Activated CD4-positive, alpha-beta T cell treated with anti-CD3 and anti-CD28 coated beads, Interleukin-2, amount 10 ng/mL, durations not matched to agents 7 days and 5 days (primary cell): ENCODE measurements around the gene STXBP6. TPM values are rescaled to one million over a fixed set of nuclear protein-coding genes. Genes with fewer than 3 reads are reported as not detected.
"Not testable (repeated sequence)": the region's sequence is repeated elsewhere in the genome, so short reads cannot be mapped to it uniquely, and the experiment has no call there.

Experiments
- CTCF ChIA-PET: fragments of 350-600 bp; sonication (Branson Sonifier 250); formaldehyde crosslinking; loops from one replicate; lab custom pipeline; 2021; ENCODE audit warnings: antibody characterized with exemption; lab: Charles Lee
- POLR2A ChIA-PET: fragments of 350-600 bp; sonication (Branson Sonifier 250); formaldehyde crosslinking; loops from one replicate; lab custom pipeline; 2021; ENCODE audit warnings: antibody characterized with exemption; lab: Charles Lee
- DNase-seq: peaks from one replicate; pipeline ENCODE4 v3.0.0-alpha.2; 2020
- H3K27ac Mint-ChIP-seq: one replicate; pipeline ENCODE4 v1.8.0; 2021; ENCODE audit warnings: mild to moderate bottlenecking, moderate library complexity, mixed read lengths
- H3K27me3 Mint-ChIP-seq: one replicate; pipeline ENCODE4 v1.8.0; 2021; ENCODE audit warnings: mixed read lengths
- H3K36me3 Mint-ChIP-seq: one replicate; pipeline ENCODE4 v1.8.0; 2021; ENCODE audit warnings: low read depth, mixed read lengths
- H3K4me1 Mint-ChIP-seq: one replicate; pipeline ENCODE4 v1.8.0; 2021; ENCODE audit warnings: mixed read lengths
- H3K4me3 Mint-ChIP-seq: one replicate; pipeline ENCODE4 v1.8.0; 2021; ENCODE audit warnings: mild to moderate bottlenecking, moderate library complexity, mixed read lengths
- H3K9me3 Mint-ChIP-seq: one replicate; pipeline ENCODE4 v1.8.0; 2021; ENCODE audit warnings: mixed read lengths
- total RNA-seq, 2 experiments: library from RNA; stranded (reverse); gene quantifications; one replicate each; pipeline ENCODE4 v1.2.3, GENCODE V29; 2021

The STXBP6 gene
- total RNA-seq, 2 experiments from 2014 or later, result not detected

GRCh38 chr14:24849471-24849870 lies 200.5 kb downstream of the STXBP6 start:
- peaks cover 17% of the 10 kb centered on the region for H3K27me3 Mint-ChIP-seq
- no peak overlapping the region for H3K27ac Mint-ChIP-seq
- H3K36me3 Mint-ChIP-seq, result no peaks in the 10 kb centered on the region
- H3K4me1 Mint-ChIP-seq, result no peaks in the 10 kb centered on the region
- ChIA-PET CTCF (no interaction called here), POLR2A (no interaction called here)
- no peak overlapping the region for H3K4me3 Mint-ChIP-seq
- no peaks in the 10 kb centered on the region for H3K9me3 Mint-ChIP-seq
- DNase-seq, result no peak

GRCh38 chr14:24848102-24848790 lies 201.7 kb downstream of the STXBP6 start:
- DNase-seq, result no peak
- Mint-ChIP-seq H3K4me3 (no peak overlapping the region), H3K9me3 (no peaks in the 10 kb centered on the region), H3K27me3 (peaks cover 13% of the 10 kb centered on the region), H3K36me3 (no peaks in the 10 kb centered on the region), H3K27ac (no peak overlapping the region), H3K4me1 (no peaks in the 10 kb centered on the region)
- CTCF ChIA-PET, result no interaction called here
- POLR2A ChIA-PET, result no interaction called here

- Mint-ChIP-seq H3K27ac (no peak overlapping the region), H3K4me3 (no peak overlapping the region), H3K9me3 (no peaks in the 10 kb centered on the region), H3K27me3 (peaks cover 13% of the 10 kb centered on the region), H3K36me3 (no peaks in the 10 kb centered on the region), H3K4me1 (no peaks in the 10 kb centered on the region)
- DNase-seq, result no peak
- CTCF ChIA-PET, result no interaction called here
- POLR2A ChIA-PET, result no interaction called here
Observed at GRCh38 chr14:24847568-24848095, 202.3 kb downstream of the STXBP6 start.

GRCh38 chr14:24846261-24846660 lies 203.7 kb downstream of the STXBP6 start:
- ChIA-PET POLR2A (no interaction called here), CTCF (no interaction called here)
- H3K36me3 Mint-ChIP-seq, result no peaks in the 10 kb centered on the region
- H3K4me1 Mint-ChIP-seq, result no peaks in the 10 kb centered on the region
- H3K9me3 Mint-ChIP-seq, result no peaks in the 10 kb centered on the region
- peaks cover 19% of the 10 kb centered on the region for H3K27me3 Mint-ChIP-seq
- no peak overlapping the region for H3K27ac Mint-ChIP-seq
- H3K4me3 Mint-ChIP-seq, result no peak overlapping the region
- no peak for DNase-seq

- POLR2A ChIA-PET, result no interaction called here
- no peaks in the 10 kb centered on the region for H3K4me1 Mint-ChIP-seq
- H3K27ac Mint-ChIP-seq, result no peak overlapping the region
Observed at GRCh38 chr14:24845851-24846250, 204.1 kb downstream of the STXBP6 start.

GRCh38 chr14:24844011-24844410 lies 205.9 kb downstream of the STXBP6 start:
- no peaks in the 10 kb centered on the region for H3K4me1 Mint-ChIP-seq
- ChIA-PET POLR2A (no interaction called here), CTCF (no interaction called here)
- no peaks in the 10 kb centered on the region for H3K9me3 Mint-ChIP-seq
- no peak overlapping the region for H3K27ac Mint-ChIP-seq
- peaks cover 22% of the 10 kb centered on the region for H3K27me3 Mint-ChIP-seq
- H3K36me3 Mint-ChIP-seq, result no peaks in the 10 kb centered on the region
- no peak for DNase-seq
- H3K4me3 Mint-ChIP-seq, result no peak overlapping the region

More at GRCh38 chr14:24845851-24846250, 204.1 kb downstream of the STXBP6 start:
- no peaks in the 10 kb centered on the region for H3K36me3 Mint-ChIP-seq
- DNase-seq, result no peak
- CTCF ChIA-PET, result no interaction called here
- H3K27me3 Mint-ChIP-seq, result peaks cover 19% of the 10 kb centered on the region
- H3K4me3 Mint-ChIP-seq, result no peak overlapping the region
- no peaks in the 10 kb centered on the region for H3K9me3 Mint-ChIP-seq

- H3K4me1 Mint-ChIP-seq, result no peaks in the 10 kb centered on the region
- H3K27ac Mint-ChIP-seq, result no peak overlapping the region
- no peak overlapping the region for H3K4me3 Mint-ChIP-seq
- peaks cover 21% of the 10 kb centered on the region for H3K27me3 Mint-ChIP-seq
- no peaks in the 10 kb centered on the region for H3K36me3 Mint-ChIP-seq
- CTCF ChIA-PET, result no interaction called here
- POLR2A ChIA-PET, result no interaction called here
- no peak for DNase-seq
- H3K9me3 Mint-ChIP-seq, result no peaks in the 10 kb centered on the region
Observed at GRCh38 chr14:24843494-24843893, 206.5 kb downstream of the STXBP6 start.

- H3K27me3 Mint-ChIP-seq, result peaks cover 10% of the 10 kb centered on the region
- no peak for DNase-seq
- ChIA-PET CTCF (no interaction called here), POLR2A (no interaction called here)
- H3K36me3 Mint-ChIP-seq, result no peaks in the 10 kb centered on the region
- no peaks in the 10 kb centered on the region for H3K9me3 Mint-ChIP-seq
- no peak overlapping the region for H3K27ac Mint-ChIP-seq
- no peaks in the 10 kb centered on the region for H3K4me1 Mint-ChIP-seq
- H3K4me3 Mint-ChIP-seq, result no peak overlapping the region
Observed at GRCh38 chr14:24840204-24840893, 209.6 kb downstream of the STXBP6 start.

GRCh38 chr14:24839617-24840203 lies 210.2 kb downstream of the STXBP6 start:
- Mint-ChIP-seq H3K27ac (no peak overlapping the region), H3K9me3 (no peaks in the 10 kb centered on the region), H3K4me1 (no peaks in the 10 kb centered on the region), H3K36me3 (no peaks in the 10 kb centered on the region), H3K4me3 (no peak overlapping the region), H3K27me3 (peaks cover 10% of the 10 kb centered on the region)
- POLR2A ChIA-PET, result no interaction called here
- no peak for DNase-seq
- CTCF ChIA-PET, result no interaction called here

GRCh38 chr14:24838945-24839616 lies 210.9 kb downstream of the STXBP6 start:
- no peak overlapping the region for H3K4me3 Mint-ChIP-seq
- POLR2A ChIA-PET, result no interaction called here
- no peaks in the 10 kb centered on the region for H3K36me3 Mint-ChIP-seq
- no peaks in the 10 kb centered on the region for H3K9me3 Mint-ChIP-seq
- no peak for DNase-seq
- no peak overlapping the region for H3K27ac Mint-ChIP-seq
- H3K4me1 Mint-ChIP-seq, result no peaks in the 10 kb centered on the region
- H3K27me3 Mint-ChIP-seq, result peaks cover 14% of the 10 kb centered on the region
- CTCF ChIA-PET, result no interaction called here

GRCh38 chr14:24837280-24838046 lies 212.5 kb downstream of the STXBP6 start:
- Mint-ChIP-seq H3K9me3 (no peaks in the 10 kb centered on the region), H3K4me3 (no peak overlapping the region), H3K36me3 (no peaks in the 10 kb centered on the region), H3K4me1 (no peaks in the 10 kb centered on the region), H3K27ac (no peak overlapping the region), H3K27me3 (peaks cover 21% of the 10 kb centered on the region)
- CTCF ChIA-PET, result no interaction called here
- POLR2A ChIA-PET, result no interaction called here
- no peak for DNase-seq

GRCh38 chr14:24836324-24836723 lies 213.6 kb downstream of the STXBP6 start:
- CTCF ChIA-PET, result interaction anchor here (0.9 to 1.0 kb wide), 2 partner anchors 44 to 125 kb away, joined by 3 to 5 read pairs; no protein-coding TSS in a partner anchor
- H3K4me3 Mint-ChIP-seq, H3K4me1 Mint-ChIP-seq, DNase-seq, H3K27ac Mint-ChIP-seq, POLR2A ChIA-PET, H3K36me3 Mint-ChIP-seq, H3K9me3 Mint-ChIP-seq: not testable (repeated sequence)
- H3K27me3 Mint-ChIP-seq, result peaks cover 16% of the 10 kb centered on the region
